DMS53 treated with DMSO at 0.1 percent for 48 hours (cell line): Measurements from ENCODE around the gene SIRPA.

Source experiments
- DNase-seq: peaks from one replicate; lab custom pipeline; 2025; ENCODE audit not compliant: unreplicated experiment; lab: John Stamatoyannopoulos, UW

SIRPA gene

GRCh38 chr20:1887756-1888155 is 7.5 kb upstream of the SIRPA start:
- no peak for DNase-seq

GRCh38 chr20:1888796-1889463 is 6.3 kb upstream of the SIRPA start:
- DNase-seq = no peak

GRCh38 chr20:1890469-1891262 is 4.5 kb upstream of the SIRPA start:
- no peak for DNase-seq

- DNase-seq = no peak
Measured at GRCh38 chr20:1891263-1892118, 3.7 kb upstream of the SIRPA start.

- no peak for DNase-seq
Measured at GRCh38 chr20:1892119-1892385, 3.2 kb upstream of the SIRPA start.

- DNase-seq = no peak
Measured at GRCh38 chr20:1893721-1894470, 1.3 kb upstream of the SIRPA start.

- no peak for DNase-seq
Measured at GRCh38 chr20:1894471-1894950, 696 bp upstream of the SIRPA start.

- DNase-seq = no peak
Measured at GRCh38 chr20:1895674-1896483, 672 bp downstream of the SIRPA start.

- DNase-seq = no peak
Measured at GRCh38 chr20:1896484-1897258, 1.5 kb downstream of the SIRPA start.

GRCh38 chr20:1897541-1897940 is 2.3 kb downstream of the SIRPA start:
- DNase-seq = no peak

- DNase-seq = no peak
Measured at GRCh38 chr20:1897965-1898464, 2.8 kb downstream of the SIRPA start.

GRCh38 chr20:1898482-1899240 is 3.5 kb downstream of the SIRPA start:
- no peak for DNase-seq

GRCh38 chr20:1899241-1899525 is 4.0 kb downstream of the SIRPA start:
- DNase-seq = no peak

- DNase-seq = no peak
Measured at GRCh38 chr20:1900321-1900801, 5.2 kb downstream of the SIRPA start.

GRCh38 chr20:1901704-1902103 is 6.5 kb downstream of the SIRPA start:
- no peak for DNase-seq

GRCh38 chr20:1902188-1902587 is 7.0 kb downstream of the SIRPA start:
- DNase-seq = no peak

GRCh38 chr20:1904135-1904534 is 8.9 kb downstream of the SIRPA start:
- no peak for DNase-seq

GRCh38 chr20:1905009-1905408 is 9.8 kb downstream of the SIRPA start:
- DNase-seq = no peak

GRCh38 chr20:1905693-1906092 is 10.5 kb downstream of the SIRPA start:
- DNase-seq = no peak
